Measurements from ENCODE around the gene TMEM17. TPM values are rescaled to one million over a fixed set of nuclear protein-coding genes. Genes with fewer than 3 reads are reported as not detected.
"Not testable (repeated sequence)": the region's sequence is repeated elsewhere in the genome, so short reads cannot be mapped to it uniquely, and the experiment has no call there.

The TMEM17 gene, protein sequence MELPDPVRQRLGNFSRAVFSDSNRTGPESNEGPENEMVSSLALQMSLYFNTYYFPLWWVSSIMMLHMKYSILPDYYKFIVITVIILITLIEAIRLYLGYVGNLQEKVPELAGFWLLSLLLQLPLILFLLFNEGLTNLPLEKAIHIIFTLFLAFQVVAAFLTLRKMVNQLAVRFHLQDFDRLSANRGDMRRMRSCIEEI
- total RNA-seq = 1.4 TPM
- long read RNA-seq, transcript TMEM17-201 (4 exons, 1,797 nt) = major isoform, 6 of 7 reads
- long read RNA-seq, partial matches to known transcripts = 0 of 7 reads
- long read RNA-seq, other reads (novel, unspliced or antisense) = 1 of 7 reads

DNA sequence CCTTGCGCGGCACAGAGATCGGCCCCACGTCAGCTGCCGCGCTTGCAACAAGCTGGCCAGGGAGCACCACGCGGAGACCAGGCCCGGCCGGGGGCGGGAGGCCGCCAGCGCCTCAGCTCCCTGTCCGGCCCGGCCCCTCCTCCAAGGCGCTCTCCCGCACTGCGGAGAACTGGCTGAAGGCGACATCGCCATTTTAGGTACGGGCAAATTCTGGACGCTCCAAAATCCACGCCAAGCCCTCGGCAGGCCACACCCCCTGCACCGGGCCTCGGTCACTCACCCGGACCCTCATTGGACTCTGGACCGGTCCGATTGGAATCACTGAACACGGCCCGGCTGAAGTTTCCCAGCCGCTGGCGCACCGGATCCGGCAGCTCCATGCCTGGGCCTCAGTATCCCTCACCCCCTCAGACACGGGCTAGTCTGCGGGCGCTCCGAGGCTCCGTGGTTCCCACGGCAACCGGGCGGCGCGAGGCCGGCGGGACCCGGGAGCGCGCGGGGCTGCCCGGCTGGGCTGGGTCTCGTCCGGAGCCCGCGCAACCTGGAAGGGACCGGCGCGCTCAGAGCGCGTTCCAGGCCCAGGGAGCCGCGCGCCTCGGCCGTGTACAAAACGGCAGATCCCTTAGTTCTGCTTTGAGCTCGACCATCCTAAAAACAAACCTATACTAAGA, at the start of gene TMEM17:
Gene TMEM17, minus strand, starts transcription at position 446 of the 671 bp plus-strand sequence. Its CDS starts 66 bp downstream, at position 380.
- DNase-seq (ENCODE audit: low spot score) = peak; percentile 94

- DNase-seq (ENCODE audit: low spot score) = no peak
Observed at GRCh38 chr2:62554440-62554839, 48.4 kb upstream of the TMEM17 start.

- DNase-seq (ENCODE audit: low spot score) = no peak
Observed at GRCh38 chr2:62550461-62550860, 44.5 kb upstream of the TMEM17 start.

- no peak for DNase-seq (ENCODE audit: low spot score)
Observed at GRCh38 chr2:62547854-62548253, 41.9 kb upstream of the TMEM17 start.

DNA sequence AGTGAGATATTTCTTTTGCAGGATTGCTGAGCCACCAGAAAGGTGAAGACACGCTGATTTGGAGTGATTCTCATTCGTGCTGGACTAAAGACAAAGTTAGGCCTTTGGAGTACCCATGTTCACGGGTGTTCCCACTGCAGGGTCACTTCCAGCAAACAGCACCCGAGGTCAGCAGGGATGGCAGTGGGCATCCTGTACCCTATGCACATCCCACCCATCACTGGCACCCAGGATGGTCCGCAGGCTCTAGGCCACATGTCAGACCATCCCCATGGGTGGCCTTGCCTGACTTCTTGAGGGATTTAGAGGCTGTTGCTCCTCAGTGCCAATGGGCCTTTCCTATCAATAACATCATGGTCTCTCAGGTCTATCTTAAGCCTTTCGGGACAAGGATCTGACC, 39.3 kb upstream of the TMEM17 start:
- no peak for DNase-seq (ENCODE audit: low spot score)

- no peak for DNase-seq (ENCODE audit: low spot score)
Observed at GRCh38 chr2:62540408-62541168, 34.6 kb upstream of the TMEM17 start.

DNA sequence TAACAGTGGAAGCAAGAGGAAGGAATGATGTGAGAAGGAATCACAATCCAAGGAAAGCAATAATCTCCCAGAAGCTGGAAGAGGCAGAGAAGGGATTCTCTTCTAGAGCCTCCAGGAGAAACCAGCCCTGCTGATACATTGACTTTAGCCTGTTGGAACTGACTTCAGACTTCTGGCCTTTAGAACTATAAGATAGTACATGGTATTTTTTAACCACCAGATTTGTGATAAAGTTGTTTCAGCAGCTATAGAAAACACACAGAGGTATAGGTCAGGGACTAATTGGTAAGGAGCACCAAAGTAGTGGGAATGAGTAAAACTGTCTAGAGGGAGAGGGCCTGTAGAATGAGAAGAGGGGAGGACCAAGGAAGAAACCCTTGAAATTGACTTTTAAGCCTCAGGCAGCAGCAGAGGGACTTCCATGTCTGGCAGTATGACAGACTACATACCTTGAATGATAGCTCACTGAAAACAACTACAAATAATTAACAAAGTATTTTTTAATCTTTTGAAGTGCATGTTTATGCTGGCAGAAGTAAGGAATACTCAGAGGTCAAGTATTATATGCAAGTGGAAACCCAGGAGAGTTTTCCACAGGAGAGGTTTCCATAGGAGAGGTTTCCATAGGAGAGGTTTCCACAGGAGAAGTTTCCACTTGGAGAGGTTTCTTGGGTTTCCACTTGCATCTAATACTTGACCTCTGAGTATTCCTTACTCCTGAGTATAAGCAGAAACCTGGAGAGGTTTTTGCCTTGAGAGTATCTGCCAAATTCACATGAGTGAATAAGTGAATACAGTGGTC, 33.8 kb upstream of the TMEM17 start:
- no peak for DNase-seq (ENCODE audit: low spot score)

- no peak for DNase-seq (ENCODE audit: low spot score)
Observed at GRCh38 chr2:62538756-62539155, 32.8 kb upstream of the TMEM17 start.

DNA sequence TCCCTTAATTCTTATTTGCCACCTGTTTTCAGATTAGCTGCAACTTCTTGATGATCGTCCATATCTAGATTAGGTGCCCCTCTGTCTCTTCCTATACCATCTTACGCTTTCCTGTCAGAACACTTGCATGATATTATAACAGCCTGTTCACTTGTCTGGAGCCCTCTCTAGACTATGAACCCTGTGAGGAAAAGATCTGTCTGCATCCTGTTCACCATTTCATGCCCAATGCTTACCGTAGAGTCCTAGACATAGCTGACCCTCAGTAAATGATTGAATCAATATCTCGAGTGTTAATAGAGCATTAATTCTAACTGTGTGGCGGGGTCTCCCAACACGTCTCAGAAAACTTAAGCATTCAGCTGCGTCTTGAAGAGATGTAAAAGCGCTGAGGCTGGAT, 31.8 kb upstream of the TMEM17 start:
- DNase-seq (ENCODE audit: low spot score) = no peak

- DNase-seq (ENCODE audit: low spot score) = no peak
Observed at GRCh38 chr2:62536873-62537547, 31.0 kb upstream of the TMEM17 start.

DNA sequence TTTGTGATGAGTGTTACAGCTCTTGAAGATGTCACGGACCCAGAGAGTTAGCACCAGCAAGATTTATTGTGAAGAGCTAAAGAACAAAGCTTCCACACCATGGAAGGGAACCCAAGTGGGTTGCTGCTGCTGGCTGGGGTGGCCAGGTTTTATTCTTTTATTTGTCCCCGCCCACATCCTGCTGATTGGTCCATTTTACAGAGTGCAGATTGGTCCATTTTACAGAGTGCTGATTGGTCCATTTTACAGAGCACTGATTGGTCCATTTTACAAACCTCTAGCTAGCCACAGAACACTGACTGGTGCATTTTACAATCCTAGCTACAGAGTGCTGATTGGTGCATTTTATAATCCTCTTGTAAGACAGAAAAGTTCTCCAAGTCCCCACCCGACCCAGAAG, 29.5 kb upstream of the TMEM17 start:
- DNase-seq (ENCODE audit: low spot score) = not testable (repeated sequence)

DNA sequence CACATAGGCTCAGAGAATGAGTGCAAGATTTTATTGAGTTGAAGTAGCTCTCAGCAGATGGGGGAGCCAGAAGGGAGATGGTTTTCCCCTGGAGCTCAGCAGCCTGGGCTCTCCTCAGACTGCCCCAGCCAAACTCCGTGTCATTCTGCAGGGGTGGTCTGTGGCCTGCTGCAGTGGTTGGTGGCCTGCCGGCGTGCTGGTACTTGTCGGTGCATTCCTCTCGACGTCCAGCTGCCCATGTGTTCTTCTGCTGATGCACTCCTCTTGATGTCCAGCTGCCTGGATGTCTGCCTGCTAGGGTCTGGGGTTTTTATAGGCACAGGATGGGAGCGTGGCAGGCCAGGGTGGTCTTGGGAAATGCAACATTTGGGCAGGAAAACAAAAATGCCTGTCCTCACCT, 25.6 kb upstream of the TMEM17 start:
- no peak for DNase-seq (ENCODE audit: low spot score)

DNA sequence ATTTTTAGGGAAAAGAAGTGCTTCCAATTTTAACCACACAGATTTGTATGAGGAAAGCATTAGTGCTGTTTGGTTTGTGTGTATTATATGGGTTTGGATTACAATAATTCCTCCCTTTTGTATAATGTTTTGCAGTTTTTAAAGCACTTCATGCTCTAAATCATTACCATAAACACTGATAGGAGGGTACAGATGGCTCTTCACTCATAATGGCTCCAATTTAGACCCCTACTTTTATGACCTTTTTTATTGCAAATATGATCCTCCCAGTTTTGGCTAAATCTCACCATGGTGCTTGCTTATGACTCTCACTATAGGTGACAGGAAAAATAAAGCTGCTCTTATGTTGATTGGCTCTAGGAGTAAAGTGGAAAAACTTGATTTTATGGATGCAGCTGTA, 23.8 kb upstream of the TMEM17 start:
- DNase-seq (ENCODE audit: low spot score) = no peak

DNA sequence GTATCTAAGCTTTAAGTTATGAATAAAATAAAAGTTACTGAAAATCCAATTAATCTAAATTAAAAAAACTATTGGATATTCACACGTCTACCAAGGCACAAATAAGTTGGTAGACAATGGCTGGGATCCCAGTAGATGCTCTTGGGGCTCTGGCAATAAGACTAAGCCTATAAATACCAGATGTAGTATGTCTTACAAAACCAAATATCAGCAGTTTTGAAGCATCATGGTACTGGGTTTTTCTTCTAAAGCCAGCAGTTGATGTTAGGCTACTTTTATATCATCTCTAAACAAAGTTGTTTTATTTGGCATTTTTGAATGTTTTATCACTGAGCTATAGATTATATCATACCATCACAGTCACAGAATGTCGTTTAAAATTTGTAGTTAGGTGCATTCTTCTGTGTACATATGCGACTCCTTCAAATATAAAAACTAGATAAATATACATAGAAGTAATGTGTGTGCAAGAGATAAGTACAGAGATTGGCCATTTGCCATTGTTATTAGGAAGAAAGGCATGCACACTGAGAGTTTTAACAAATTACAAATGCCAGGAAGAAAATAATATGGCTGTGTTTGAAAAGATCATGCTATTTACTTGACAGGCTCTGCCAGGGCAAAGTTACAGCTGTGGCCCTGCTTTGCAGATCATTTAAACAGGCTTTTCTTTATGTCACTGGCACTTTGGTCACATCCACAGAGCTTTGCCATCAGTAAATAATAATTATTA, 21.6 kb upstream of the TMEM17 start:
- DNase-seq (ENCODE audit: low spot score) = no peak

GRCh38 chr2:62526531-62527381, 20.8 kb upstream of the TMEM17 start:
- DNase-seq (ENCODE audit: low spot score) = no peak

GRCh38 chr2:62525549-62526269, 19.7 kb upstream of the TMEM17 start:
- DNase-seq (ENCODE audit: low spot score) = no peak

DNA sequence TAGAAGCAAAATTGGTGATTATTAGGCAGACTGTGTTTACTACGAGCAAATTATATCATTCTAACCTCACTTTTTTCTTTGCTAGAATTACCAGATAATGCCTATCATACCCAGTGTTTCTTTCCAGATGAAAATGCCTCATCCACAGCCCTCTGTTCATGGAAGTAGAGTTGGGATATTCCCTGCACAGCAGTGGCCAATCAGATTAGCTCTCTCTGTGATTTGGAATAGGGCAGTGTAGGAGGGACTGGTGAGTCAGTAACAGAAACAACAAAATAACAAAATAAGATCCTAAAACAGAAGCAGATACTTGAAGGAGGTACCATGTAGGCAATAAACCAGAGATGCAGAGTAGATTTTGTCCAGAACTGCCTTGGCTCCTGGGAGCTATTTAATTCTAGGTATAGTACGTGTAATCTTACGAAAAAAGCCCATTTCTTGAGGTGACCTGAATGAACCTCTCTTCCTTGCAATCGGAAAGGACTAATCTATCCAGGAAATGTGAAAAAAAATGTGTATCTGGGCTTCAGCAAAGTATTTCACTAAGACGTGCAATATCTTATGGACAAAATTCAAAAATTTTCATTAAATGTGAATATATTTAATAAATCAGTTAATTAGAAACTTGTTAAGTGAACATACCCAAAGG, 18.4 kb upstream of the TMEM17 start:
- DNase-seq (ENCODE audit: low spot score) = no peak

GRCh38 chr2:62521061-62521460, 15.1 kb upstream of the TMEM17 start:
- not testable (repeated sequence) for DNase-seq (ENCODE audit: low spot score)
